Measurements from ENCODE around the gene LMAN2. TPM values are rescaled to one million over a fixed set of nuclear protein-coding genes. Genes with fewer than 3 reads are reported as not detected.
A peak's percentile ranks its signal among the peaks of the same experiment; 100 is the strongest.

Gene LMAN2
- total and polyA plus RNA-seq, 2 experiments from 2014 or later: 153 to 227 TPM

GRCh38 chr5:177372034-177372896 is 20.8 kb upstream of the LMAN2 start:
- Histone ChIP-seq H3K4me3 (no peak overlapping the region), H3K27me3 (ENCODE audit: insufficient read depth) (peaks cover 15% of the 10 kb centered on the region), H3K4me1 (ENCODE audit: insufficient read depth) (peaks cover 34% of the 10 kb centered on the region), H3F3A (replicated peaks; ENCODE audit: low read depth) (0 out of 2 replicates have a peak, but pooled peaks cover 12% of the 10 kb centered on the region), H4K20me1 (replicated peaks; ENCODE audit: insufficient read depth) (no peaks in the 10 kb centered on the region; the same call in 1 of the 2 replicates), H3K9me2 (ENCODE audit: insufficient read depth) (no peaks in the 10 kb centered on the region), H3K36me3 (ENCODE audit: insufficient read depth) (no peaks in the 10 kb centered on the region), H3K27ac (ENCODE audit: low read depth) (no peak overlapping the region), H2AFZ (no peak overlapping the region), H3K4me2 (no peak overlapping the region), H3K79me2 (replicated peaks; ENCODE audit: insufficient read depth) (no peaks in the 10 kb centered on the region)
- Mint-ChIP-seq H3K27me3 (ENCODE audit: insufficient read depth, low read depth, poor library complexity) (peaks cover 32% of the 10 kb centered on the region), H3K36me3 (ENCODE audit: low read depth) (peaks cover 11% of the 10 kb centered on the region), H3K4me1 (peaks cover 42% of the 10 kb centered on the region), H3K9me3 (no peaks in the 10 kb centered on the region; the same call in 2 of the 3 replicates), H3K27ac (no peak overlapping the region), H3K4me3 (peak overlapping the region; percentile 41; the same call in 1 of the 3 replicates)
- no peak for TF ChIP-seq CTCF (conservative IDR thresholded peaks at IDR 0.05; ENCODE audit: low read depth in 2 of 2)
- no peak for TF ChIP-seq ZNF462 (CRISPR knock-in tag; IDR thresholded peaks at IDR 0.05)
- no peak for TF ChIP-seq POLR2AphosphoS5 (IDR thresholded peaks at IDR 0.05; ENCODE audit: low read depth)
- no peak for TF ChIP-seq EZH2phosphoT487 (IDR thresholded peaks at IDR 0.05; ENCODE audit: unreplicated experiment)
- TF ChIP-seq STAT1 (IDR thresholded peaks at IDR 0.05; ENCODE audit: unreplicated experiment): no peak
- no peak for TF ChIP-seq NANOG (IDR thresholded peaks at IDR 0.05; ENCODE audit: borderline replicate concordance)
- no peak for TF ChIP-seq JUNB (IDR thresholded peaks at IDR 0.05; ENCODE audit: unreplicated experiment)
- TF ChIP-seq CREB1 (CRISPR knock-in tag; IDR thresholded peaks at IDR 0.05; ENCODE audit: low read depth): no peak
- TF ChIP-seq EZH2 (IDR thresholded peaks at IDR 0.05; ENCODE audit: low read depth, unreplicated experiment): no peak
- no peak for TF ChIP-seq ETS1 (IDR thresholded peaks at IDR 0.05)
- no peak for TF ChIP-seq ZNF331 (CRISPR knock-in tag; IDR thresholded peaks at IDR 0.05; ENCODE audit: low read depth)
- TF ChIP-seq REST (IDR thresholded peaks at IDR 0.05; ENCODE audit: unreplicated experiment): no peak
- no peak for TF ChIP-seq ZNF114 (CRISPR knock-in tag; IDR thresholded peaks at IDR 0.05)
- ATAC-seq (no peak), DNase-seq (ENCODE audit: low spot score) (no peak)

All from GM23338 (cell line).